GM20000 (cell line): ENCODE results near the gene ANK3.

Experiments used
- DNase-seq: peaks from one replicate; pipeline ENCODE4 v3.0.0; 2012; ENCODE audit warnings: low spot score
- TF ChIP-seq, protein P1 (sequence below): IDR thresholded peaks from 2 replicates; pipeline ENCODE4 v1.5.1; 2012; ENCODE audit warnings: mild to moderate bottlenecking, control low read depth; ENCODE audit errors: extremely low read depth, missing control alignments

The ANK3 gene

DNA sequence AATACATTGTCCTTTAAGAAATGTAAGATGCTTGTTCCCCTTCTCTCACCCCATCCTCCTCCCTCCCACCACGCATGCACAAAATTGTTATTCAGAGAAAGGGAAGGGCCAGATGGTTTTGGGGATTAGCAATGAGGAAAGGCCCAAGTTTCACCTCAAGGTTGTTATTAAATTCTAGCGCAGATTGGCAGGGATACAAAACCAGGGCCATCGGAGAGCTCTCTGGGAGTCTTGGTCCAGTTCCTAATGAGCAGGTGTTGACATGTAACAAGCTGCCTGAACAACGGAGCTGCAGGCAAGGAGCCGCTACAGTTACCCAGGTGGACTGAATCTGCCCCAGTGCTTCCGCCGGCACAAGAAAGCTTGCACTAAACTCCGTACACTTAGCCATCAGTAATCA is 9.7 kb upstream of the ANK3 start:
- no peak for DNase-seq
- TF ChIP-seq, protein P1, sequence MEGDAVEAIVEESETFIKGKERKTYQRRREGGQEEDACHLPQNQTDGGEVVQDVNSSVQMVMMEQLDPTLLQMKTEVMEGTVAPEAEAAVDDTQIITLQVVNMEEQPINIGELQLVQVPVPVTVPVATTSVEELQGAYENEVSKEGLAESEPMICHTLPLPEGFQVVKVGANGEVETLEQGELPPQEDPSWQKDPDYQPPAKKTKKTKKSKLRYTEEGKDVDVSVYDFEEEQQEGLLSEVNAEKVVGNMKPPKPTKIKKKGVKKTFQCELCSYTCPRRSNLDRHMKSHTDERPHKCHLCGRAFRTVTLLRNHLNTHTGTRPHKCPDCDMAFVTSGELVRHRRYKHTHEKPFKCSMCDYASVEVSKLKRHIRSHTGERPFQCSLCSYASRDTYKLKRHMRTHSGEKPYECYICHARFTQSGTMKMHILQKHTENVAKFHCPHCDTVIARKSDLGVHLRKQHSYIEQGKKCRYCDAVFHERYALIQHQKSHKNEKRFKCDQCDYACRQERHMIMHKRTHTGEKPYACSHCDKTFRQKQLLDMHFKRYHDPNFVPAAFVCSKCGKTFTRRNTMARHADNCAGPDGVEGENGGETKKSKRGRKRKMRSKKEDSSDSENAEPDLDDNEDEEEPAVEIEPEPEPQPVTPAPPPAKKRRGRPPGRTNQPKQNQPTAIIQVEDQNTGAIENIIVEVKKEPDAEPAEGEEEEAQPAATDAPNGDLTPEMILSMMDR, result no peak

DNA sequence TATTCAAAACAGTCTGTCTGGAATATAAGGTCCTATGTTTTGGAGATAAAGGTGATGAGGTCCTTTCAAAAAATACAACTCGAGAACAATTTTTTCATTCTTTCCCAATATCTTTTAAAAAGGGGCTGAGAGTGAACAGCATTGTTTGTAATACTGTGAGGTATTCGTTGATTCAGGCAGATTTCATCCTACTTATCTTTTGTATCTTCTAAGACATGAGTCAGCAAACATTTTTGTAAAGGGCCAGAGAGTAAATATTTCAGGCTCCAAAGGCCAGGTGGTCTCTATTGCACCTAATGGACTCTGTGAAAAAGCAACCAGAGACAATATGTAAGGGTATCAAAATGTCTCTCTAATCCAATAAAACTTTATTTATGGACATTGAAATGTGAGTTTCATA is 8.1 kb upstream of the ANK3 start:
- DNase-seq, result no peak
- TF ChIP-seq, protein P1, result no peak

DNA sequence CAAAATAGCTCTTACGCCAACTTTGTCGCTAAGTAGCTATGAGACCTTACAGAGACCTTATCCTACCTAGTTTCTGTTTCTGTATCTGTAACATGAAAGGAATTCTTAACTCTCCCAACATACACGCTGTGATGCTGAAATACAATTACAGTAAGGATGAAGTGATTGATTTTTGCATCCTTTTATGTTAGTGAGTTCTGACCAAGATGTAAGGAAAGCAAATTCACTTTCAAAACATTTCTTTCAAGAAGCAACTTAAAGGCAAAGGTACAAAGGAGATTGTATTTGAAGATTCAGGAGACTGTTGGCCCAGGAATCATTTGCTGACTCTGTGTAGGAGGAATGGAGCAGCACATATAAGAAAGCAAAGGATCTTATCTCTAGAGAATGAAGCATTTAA is 7.1 kb upstream of the ANK3 start:
- TF ChIP-seq, protein P1, result no peak
- DNase-seq, result no peak

DNA sequence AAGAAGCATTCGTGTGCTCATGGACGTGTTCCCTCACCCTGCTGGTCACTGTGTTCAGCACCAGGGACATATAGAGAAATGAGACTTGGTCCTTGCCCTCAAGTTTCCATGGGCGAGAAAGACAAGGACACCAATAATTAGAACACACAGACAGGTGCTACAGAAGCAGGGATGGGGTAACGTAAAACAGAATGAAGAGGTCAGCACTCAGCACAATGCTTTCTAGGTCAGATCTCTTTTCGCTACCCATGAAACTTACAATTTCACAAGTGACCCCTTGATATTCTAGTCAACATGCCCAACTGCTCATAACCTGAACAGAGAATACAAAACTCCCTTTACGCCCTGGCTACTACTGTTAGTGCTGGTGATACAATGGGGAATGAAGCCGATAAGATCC is 6.0 kb upstream of the ANK3 start:
- no peak for DNase-seq
- TF ChIP-seq, protein P1, result no peak

DNA sequence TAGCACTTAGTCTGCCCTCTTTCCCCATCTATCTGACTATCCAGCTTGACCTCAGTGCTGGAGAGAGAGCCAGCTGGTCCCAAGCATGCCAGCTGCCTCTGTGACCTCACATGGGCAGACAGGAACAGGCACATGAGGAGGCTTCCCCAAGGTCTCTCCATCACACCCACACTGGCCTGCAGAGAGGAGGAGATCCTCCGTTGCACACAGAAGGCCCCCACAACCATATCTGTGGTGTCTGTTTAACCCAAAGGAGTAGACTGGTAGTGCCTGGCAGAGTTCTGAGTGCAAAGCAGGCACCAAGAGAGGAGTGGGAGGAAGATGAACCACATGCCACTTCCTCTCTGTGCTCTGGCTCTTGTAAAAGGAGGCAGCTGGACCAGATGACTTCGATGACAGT is 4.8 kb upstream of the ANK3 start:
- TF ChIP-seq, protein P1, result no peak
- no peak for DNase-seq

DNA sequence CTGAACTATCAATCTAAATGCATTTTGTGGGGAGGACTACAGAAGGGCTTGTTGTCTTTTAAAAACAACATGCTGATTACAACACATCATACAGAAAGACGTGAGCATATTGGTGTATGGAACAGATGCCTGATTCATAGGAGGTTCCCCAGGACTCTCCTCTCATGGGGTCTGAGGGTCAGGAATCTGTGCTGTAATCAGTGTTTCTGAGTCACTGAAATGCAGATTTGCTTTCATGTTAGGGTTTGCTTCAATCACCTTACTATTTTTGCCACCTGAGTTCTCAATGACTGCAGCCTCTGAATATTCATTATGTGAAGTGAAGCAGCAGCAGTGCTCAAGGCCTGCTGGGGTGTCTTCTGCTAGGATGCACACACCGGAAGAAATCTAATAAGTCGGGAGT is 550 bp upstream of the ANK3 start:
- TF ChIP-seq, protein P1, result no peak
- DNase-seq, result no peak

DNA sequence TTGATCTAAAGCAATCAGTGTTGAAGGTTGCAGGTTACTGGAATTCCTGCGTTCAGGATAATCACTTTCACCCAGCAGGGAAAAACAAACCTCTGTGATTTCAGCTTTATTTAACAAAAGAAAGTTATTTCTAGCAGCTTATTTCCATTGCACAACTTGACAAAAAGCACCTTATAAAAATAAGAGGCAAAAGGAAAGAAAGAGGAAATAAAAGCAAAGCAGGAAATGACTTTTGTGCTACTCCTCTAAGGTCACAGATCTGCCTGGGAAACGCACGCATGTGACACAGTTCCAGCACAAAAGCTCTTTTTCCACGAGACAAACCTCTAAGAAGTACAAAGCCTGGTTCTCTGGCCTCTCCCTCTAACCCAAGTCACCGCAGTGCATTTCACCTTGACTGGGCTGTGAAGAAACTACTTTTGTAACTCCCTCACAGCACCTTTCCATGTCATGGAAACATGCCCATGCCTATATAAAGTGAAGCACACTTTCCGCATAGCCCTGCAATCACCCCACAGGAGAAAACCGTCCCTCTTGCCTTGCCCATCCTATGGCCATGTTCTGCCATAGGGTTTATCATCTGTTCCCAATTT is 870 bp downstream of the ANK3 start:
- TF ChIP-seq, protein P1, result no peak
- DNase-seq, result no peak
